T-helper 1 cell treated with Interleukin-12 subunit alpha and Interleukin-12 subunit beta and Interleukin-4 antibody, amounts not matched to agents 30 μg/mL and 1 μg/mL, for 36 hours (primary cell): ENCODE measurements around the gene PDE4B.
"Not testable (repeated sequence)": the region's sequence is repeated elsewhere in the genome, so short reads cannot be mapped to it uniquely, and the experiment has no call there.

Source experiments
- H3K27ac Mint-ChIP-seq: one replicate; pipeline ENCODE4 v1.8.0; 2021; ENCODE audit warnings: mild to moderate bottlenecking, mixed read lengths
- H3K27me3 Mint-ChIP-seq: one replicate; pipeline ENCODE4 v1.8.0; 2021; ENCODE audit warnings: low read depth, mixed read lengths
- H3K36me3 Mint-ChIP-seq: one replicate; pipeline ENCODE4 v1.8.0; 2021; ENCODE audit warnings: low read depth, mixed read lengths
- H3K4me1 Mint-ChIP-seq: one replicate; pipeline ENCODE4 v1.8.0; 2021; ENCODE audit warnings: low read depth, mixed read lengths
- H3K4me3 Mint-ChIP-seq: one replicate; pipeline ENCODE4 v1.8.0; 2021; ENCODE audit warnings: mild to moderate bottlenecking, moderate library complexity, mixed read lengths
- H3K9me3 Mint-ChIP-seq: one replicate; pipeline ENCODE4 v1.8.0; 2021; ENCODE audit warnings: mixed read lengths

Gene PDE4B

GRCh38 chr1:66413136-66413837 is 620.6 kb downstream of the PDE4B start:
- no peak overlapping the region for H3K4me3 Mint-ChIP-seq
- peaks cover 56% of the 10 kb centered on the region for H3K9me3 Mint-ChIP-seq
- no peaks in the 10 kb centered on the region for H3K27me3 Mint-ChIP-seq

GRCh38 chr1:66413838-66414175 is 621.1 kb downstream of the PDE4B start:
- Mint-ChIP-seq H3K4me3 (no peak overlapping the region), H3K4me1 (peaks cover 17% of the 10 kb centered on the region), H3K27ac (no peak overlapping the region), H3K9me3 (peaks cover 56% of the 10 kb centered on the region), H3K27me3 (no peaks in the 10 kb centered on the region), H3K36me3 (peaks cover 30% of the 10 kb centered on the region)

More at GRCh38 chr1:66413136-66413837, 620.6 kb downstream of the PDE4B start:
- no peak overlapping the region for H3K27ac Mint-ChIP-seq
- H3K36me3 Mint-ChIP-seq: peaks cover 28% of the 10 kb centered on the region
- H3K4me1 Mint-ChIP-seq: peaks cover 17% of the 10 kb centered on the region

GRCh38 chr1:66415281-66415680 is 622.6 kb downstream of the PDE4B start:
- Mint-ChIP-seq H3K27me3 (no peaks in the 10 kb centered on the region), H3K4me1 (peaks cover 13% of the 10 kb centered on the region), H3K9me3 (peaks cover 54% of the 10 kb centered on the region), H3K36me3 (peaks cover 29% of the 10 kb centered on the region), H3K4me3 (no peak overlapping the region), H3K27ac (no peak overlapping the region)

GRCh38 chr1:66415866-66416265 is 623.2 kb downstream of the PDE4B start:
- peaks cover 10% of the 10 kb centered on the region for H3K4me1 Mint-ChIP-seq
- H3K27me3 Mint-ChIP-seq: no peaks in the 10 kb centered on the region
- peaks cover 28% of the 10 kb centered on the region for H3K36me3 Mint-ChIP-seq
- H3K27ac Mint-ChIP-seq: no peak overlapping the region
- H3K4me3 Mint-ChIP-seq: no peak overlapping the region
- H3K9me3 Mint-ChIP-seq: peaks cover 52% of the 10 kb centered on the region

DNA sequence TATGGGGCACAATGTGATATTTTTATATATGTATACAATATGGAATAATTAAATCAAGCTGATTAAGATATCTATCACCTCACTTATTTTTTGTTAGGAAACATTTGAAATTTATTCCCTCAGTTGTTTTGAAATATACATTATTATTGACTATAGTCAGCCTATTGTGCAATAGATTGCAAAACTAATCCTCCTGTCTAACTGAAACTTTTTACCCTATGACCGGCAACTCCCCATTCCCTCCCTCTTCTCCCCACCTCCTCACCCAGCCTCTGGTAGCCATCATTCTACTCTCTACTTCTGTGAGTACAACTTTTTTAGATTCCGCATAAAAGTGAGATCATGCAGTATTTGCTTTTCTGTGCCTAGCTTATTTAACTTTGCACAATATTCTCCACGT is 623.6 kb downstream of the PDE4B start:
- Mint-ChIP-seq H3K4me1 (peaks cover 6% of the 10 kb centered on the region), H3K27ac (no peak overlapping the region), H3K27me3 (no peaks in the 10 kb centered on the region), H3K4me3 (no peak overlapping the region), H3K36me3 (peaks cover 28% of the 10 kb centered on the region), H3K9me3 (peaks cover 47% of the 10 kb centered on the region)

DNA sequence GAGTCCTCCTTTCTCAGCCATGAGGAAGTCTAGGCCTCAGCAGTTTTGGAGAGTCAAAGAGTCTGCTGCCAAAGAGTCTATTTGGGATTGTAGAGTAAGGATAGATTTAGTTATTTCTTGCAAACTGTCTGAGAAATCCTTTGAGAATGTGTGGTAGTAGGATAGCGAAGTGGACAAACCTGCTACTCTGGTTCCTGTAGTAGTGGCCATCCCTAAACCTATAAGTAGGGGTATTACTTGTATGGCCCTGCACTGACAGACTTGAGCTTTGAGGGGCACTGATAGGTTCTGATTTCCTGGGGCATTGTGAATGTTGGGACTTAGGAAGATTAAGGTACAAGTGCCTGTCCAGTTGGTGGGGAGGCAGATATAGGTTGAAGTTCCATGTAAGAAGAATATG is 625.3 kb downstream of the PDE4B start:
- H3K9me3 Mint-ChIP-seq: peaks cover 39% of the 10 kb centered on the region
- no peaks in the 10 kb centered on the region for H3K27me3 Mint-ChIP-seq
- H3K27ac Mint-ChIP-seq: no peak overlapping the region
- H3K4me1 Mint-ChIP-seq: peaks cover 2% of the 10 kb centered on the region
- H3K4me3 Mint-ChIP-seq: no peak overlapping the region
- peaks cover 22% of the 10 kb centered on the region for H3K36me3 Mint-ChIP-seq

DNA sequence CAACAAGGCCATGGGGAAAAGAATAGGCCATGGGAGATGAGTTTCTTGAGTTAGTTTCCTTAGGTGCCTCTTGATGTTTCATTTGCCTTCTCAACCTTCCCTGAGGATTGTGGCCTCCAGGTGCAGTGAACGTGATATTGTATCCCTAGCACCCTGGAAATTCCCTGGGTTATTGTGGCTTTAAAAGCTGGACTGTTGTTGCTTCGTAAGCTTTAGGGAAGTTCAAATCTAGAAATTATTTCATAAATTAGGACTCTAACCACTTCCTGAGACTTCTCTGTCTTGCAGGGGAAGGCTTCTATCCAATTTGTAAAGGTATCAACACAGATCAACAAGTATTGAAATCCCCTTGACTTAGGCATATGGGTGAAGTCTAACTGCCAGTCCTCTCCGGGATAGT is 627.5 kb downstream of the PDE4B start:
- H3K27me3 Mint-ChIP-seq, H3K27ac Mint-ChIP-seq, H3K4me3 Mint-ChIP-seq, H3K4me1 Mint-ChIP-seq: not testable (repeated sequence)
- Mint-ChIP-seq H3K9me3 (peaks cover 39% of the 10 kb centered on the region), H3K36me3 (peaks cover 22% of the 10 kb centered on the region)

DNA sequence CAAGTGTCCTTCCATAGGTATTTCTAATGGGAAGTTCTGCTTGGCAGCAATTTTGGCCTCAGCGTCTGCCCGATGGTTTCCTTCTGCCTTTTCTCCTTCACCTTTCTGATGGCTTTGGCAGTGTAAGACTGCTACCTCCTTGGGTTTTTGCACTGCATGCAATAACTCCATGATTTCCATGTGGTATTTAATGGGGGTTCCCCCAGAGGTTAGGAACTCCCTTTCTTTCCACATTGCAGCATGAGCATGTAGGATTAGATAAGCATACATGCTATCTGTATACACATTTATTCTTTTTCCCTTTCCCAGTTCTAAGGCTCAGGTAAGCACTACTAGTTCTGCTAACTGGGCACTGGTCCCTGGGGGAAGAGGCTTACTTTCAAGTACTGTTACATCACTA is 628.2 kb downstream of the PDE4B start:
- not testable (repeated sequence) for H3K27ac Mint-ChIP-seq, H3K4me1 Mint-ChIP-seq, H3K4me3 Mint-ChIP-seq, H3K27me3 Mint-ChIP-seq
- peaks cover 19% of the 10 kb centered on the region for H3K36me3 Mint-ChIP-seq
- H3K9me3 Mint-ChIP-seq: peaks cover 35% of the 10 kb centered on the region

GRCh38 chr1:66422804-66423203 is 630.1 kb downstream of the PDE4B start:
- Mint-ChIP-seq H3K36me3 (peaks cover 15% of the 10 kb centered on the region), H3K27me3 (no peaks in the 10 kb centered on the region), H3K9me3 (peaks cover 30% of the 10 kb centered on the region), H3K27ac (no peak overlapping the region), H3K4me1 (peaks cover 6% of the 10 kb centered on the region), H3K4me3 (no peak overlapping the region)
